22Rv1 (cell line): ENCODE results near the gene MTPN.

Experiments used
- CTCF ChIP-seq: fragments of 450-650 bp; IDR thresholded peaks from 2 replicates; pipeline ENCODE4 v1.5.1; 2017; ENCODE audit warnings: mild to moderate bottlenecking
- ZFX ChIP-seq: fragments of 450-650 bp; IDR thresholded peaks from 2 replicates; pipeline ENCODE4 v1.6.1; 2017; ENCODE audit warnings: antibody characterized with exemption, borderline replicate concordance

- TF ChIP-seq CTCF: no peak
- TF ChIP-seq ZFX: no peak
Observed at GRCh38 chr7:135995748-135996147, 18.6 kb upstream of the MTPN start.
